Fibroblast of lung (primary cell): ENCODE results near the gene SYNPR. TPM values are rescaled to one million over a fixed set of nuclear protein-coding genes. Genes with fewer than 3 reads are reported as not detected.

ENCODE experiments used
- DNase-seq, 2 donors: peaks; one replicate each; pipeline versions ENCODE4 v3.0.0 to v3.0.0-alpha.2; 2010; ENCODE audit warnings: low read depth in 2 of 2
- H2AFZ ChIP-seq: 2 replicates; pipeline ENCODE4 v1.5.1; 2012; ENCODE audit warnings: low read length, control low read depth, inconsistent platforms
- H3K27ac ChIP-seq: 2 replicates; pipeline ENCODE4 v1.5.1; 2011; ENCODE audit warnings: low read length, control low read depth; ENCODE audit not compliant: insufficient read depth
- H3K27me3 ChIP-seq: 2 replicates; pipeline ENCODE4 v1.5.1; 2011; ENCODE audit warnings: mild to moderate bottlenecking, low read length; ENCODE audit not compliant: control insufficient read depth, insufficient read depth
- H3K36me3 ChIP-seq: 2 replicates; pipeline ENCODE4 v1.5.1; 2011; ENCODE audit warnings: low read length; ENCODE audit not compliant: control insufficient read depth, insufficient read depth
- H3K4me1 ChIP-seq: 2 replicates; pipeline ENCODE4 v1.5.1; 2011; ENCODE audit warnings: low read length; ENCODE audit not compliant: control insufficient read depth, insufficient read depth; ENCODE audit errors: extremely low read depth
- H3K4me2 ChIP-seq: 2 replicates; pipeline ENCODE4 v1.5.1; 2011; ENCODE audit warnings: low read length, control low read depth; ENCODE audit not compliant: insufficient read depth; ENCODE audit errors: extremely low read depth
- H3K4me3 ChIP-seq, 4 experiments: fragments of 200-600 bp in 1 of 4; sonication (generic) in 1 of 4; replicated peaks in 1 of 4; 2 replicates each; pipeline ENCODE4 v1.5.1; 2011 to 2016; ENCODE audit warnings: low read length in 4 of 4, low read depth in 3 of 4, mild to moderate bottlenecking in 3 of 4, control low read depth in 2 of 4, inconsistent platforms in 1 of 4, mixed read lengths in 1 of 4; ENCODE audit not compliant: insufficient read depth in 1 of 4; ENCODE audit errors: control extremely low read depth in 1 of 4
- H3K79me2 ChIP-seq: 2 replicates; pipeline ENCODE4 v1.5.1; 2012; ENCODE audit warnings: mild to moderate bottlenecking, low read length, inconsistent platforms; ENCODE audit not compliant: control insufficient read depth, insufficient read depth
- H3K9ac ChIP-seq: 2 replicates; pipeline ENCODE4 v1.5.1; 2011; ENCODE audit warnings: mild to moderate bottlenecking, low read length, control low read depth; ENCODE audit not compliant: insufficient read depth
- H3K9me3 ChIP-seq: 2 replicates; pipeline ENCODE4 v1.5.1; 2012; ENCODE audit warnings: low read depth, low read length; ENCODE audit not compliant: control insufficient read depth, insufficient read depth
- H4K20me1 ChIP-seq: 2 replicates; pipeline ENCODE4 v1.5.1; 2011; ENCODE audit warnings: low read length; ENCODE audit not compliant: control insufficient read depth, insufficient read depth; ENCODE audit errors: extremely low read depth
- EZH2 ChIP-seq: IDR thresholded peaks from 2 replicates; pipeline ENCODE4 v1.5.1; 2012; ENCODE audit warnings: low read length, control low read depth, mild to moderate bottlenecking; ENCODE audit errors: missing control alignments
- polyA plus RNA-seq, 2 donors: library from polyadenylated mRNA; depleted of rRNA in 1 of 2; stranded (reverse) in 1 of 2; unstranded in 1 of 2; fragments of >200 nt; gene quantifications; 2 replicates each; pipeline ENCODE4 v1.2.1, GENCODE V29; 2011 to 2012; ENCODE audit warnings: missing spikeins in 1 of 2
- total RNA-seq: library from RNA; depleted of rRNA; stranded (reverse); fragments of >200 nt; gene quantifications from 2 replicates; pipeline ENCODE4 v1.2.1, GENCODE V29; 2014
- TF ChIP-seq, protein P1 (sequence below), 2 donors: IDR thresholded peaks in 1 of 2; conservative IDR thresholded peaks in 1 of 2; 1 replicate in 1 of 2; 2 replicates in 1 of 2; pipeline ENCODE4 v1.5.1; 2011 to 2012; ENCODE audit warnings: low read length in 2 of 2, control low read depth in 1 of 2, inconsistent platforms in 1 of 2, low read depth in 1 of 2, mild to moderate bottlenecking in 1 of 2

The SYNPR gene
- total and polyA plus RNA-seq, 2 donors (not counting 1 experiment from before 2014, with no cell fraction given), result not detected

DNA sequence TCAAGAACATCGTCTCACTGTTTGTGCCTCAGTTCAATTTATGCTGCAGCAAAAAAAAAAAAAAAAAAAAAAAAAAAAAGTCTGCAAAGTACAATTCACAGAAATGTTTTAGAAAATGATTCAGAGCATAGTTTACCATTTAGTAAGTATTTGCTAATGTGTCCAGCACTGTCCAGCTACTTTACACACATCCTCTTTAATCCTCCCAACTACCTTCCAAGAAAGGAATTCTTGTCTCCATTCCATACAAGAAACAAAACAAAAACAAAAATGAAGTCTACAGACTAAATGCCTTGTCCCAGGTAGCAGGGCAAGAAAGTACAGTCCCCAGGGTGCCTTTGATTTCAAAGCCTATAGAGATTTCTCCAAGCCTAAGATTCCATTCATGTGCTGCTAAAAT, 335.5 kb downstream of the SYNPR start:
- H3K9me3 ChIP-seq, result no peaks in the 10 kb centered on the region
- H3K4me3 ChIP-seq, result no peak overlapping the region
- no peaks in the 10 kb centered on the region for H3K4me1 ChIP-seq
- H4K20me1 ChIP-seq, result no peaks in the 10 kb centered on the region
- no peak overlapping the region for H3K27ac ChIP-seq
- H3K9ac ChIP-seq, result no peak overlapping the region
- H2AFZ ChIP-seq, result no peak overlapping the region
- TF ChIP-seq, protein P1, sequence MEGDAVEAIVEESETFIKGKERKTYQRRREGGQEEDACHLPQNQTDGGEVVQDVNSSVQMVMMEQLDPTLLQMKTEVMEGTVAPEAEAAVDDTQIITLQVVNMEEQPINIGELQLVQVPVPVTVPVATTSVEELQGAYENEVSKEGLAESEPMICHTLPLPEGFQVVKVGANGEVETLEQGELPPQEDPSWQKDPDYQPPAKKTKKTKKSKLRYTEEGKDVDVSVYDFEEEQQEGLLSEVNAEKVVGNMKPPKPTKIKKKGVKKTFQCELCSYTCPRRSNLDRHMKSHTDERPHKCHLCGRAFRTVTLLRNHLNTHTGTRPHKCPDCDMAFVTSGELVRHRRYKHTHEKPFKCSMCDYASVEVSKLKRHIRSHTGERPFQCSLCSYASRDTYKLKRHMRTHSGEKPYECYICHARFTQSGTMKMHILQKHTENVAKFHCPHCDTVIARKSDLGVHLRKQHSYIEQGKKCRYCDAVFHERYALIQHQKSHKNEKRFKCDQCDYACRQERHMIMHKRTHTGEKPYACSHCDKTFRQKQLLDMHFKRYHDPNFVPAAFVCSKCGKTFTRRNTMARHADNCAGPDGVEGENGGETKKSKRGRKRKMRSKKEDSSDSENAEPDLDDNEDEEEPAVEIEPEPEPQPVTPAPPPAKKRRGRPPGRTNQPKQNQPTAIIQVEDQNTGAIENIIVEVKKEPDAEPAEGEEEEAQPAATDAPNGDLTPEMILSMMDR (conservative IDR thresholded peaks at IDR 0.05 in 1 of 2, IDR thresholded peaks at IDR 0.05 in 1 of 2; ENCODE audit: low read depth in 1 of 2, low read length in 2 of 2), result no peak
- TF ChIP-seq EZH2, result no peak
- DNase-seq, result peak in 1 of 2 donors; percentile 82
- no peaks in the 10 kb centered on the region for H3K36me3 ChIP-seq
- no peaks in the 10 kb centered on the region for H3K79me2 ChIP-seq
- H3K4me2 ChIP-seq, result no peak overlapping the region
- H3K27me3 ChIP-seq, result no peaks in the 10 kb centered on the region

DNA sequence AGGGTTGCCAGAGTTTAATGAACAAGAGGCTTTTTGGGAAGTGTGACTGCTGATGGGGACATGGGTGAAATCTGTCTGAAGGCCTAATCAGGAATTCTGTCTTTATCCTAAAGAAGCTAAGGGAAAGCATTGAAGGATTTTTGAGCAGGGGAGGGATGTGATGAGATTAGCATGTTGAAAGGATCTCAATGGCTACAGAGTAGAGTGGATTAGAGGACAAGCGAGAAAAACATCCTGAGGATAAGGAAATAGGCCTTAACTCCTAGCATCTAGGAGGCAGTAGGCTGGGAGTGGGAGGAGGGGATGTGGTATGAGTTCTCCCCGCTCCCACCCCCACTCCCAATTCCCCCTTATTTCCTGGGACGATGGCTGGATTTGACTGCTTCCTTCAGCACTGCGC, 339.3 kb downstream of the SYNPR start:
- H4K20me1 ChIP-seq, result no peaks in the 10 kb centered on the region
- no peak overlapping the region for H3K9ac ChIP-seq
- TF ChIP-seq, protein P1 (conservative IDR thresholded peaks at IDR 0.05 in 1 of 2, IDR thresholded peaks at IDR 0.05 in 1 of 2; ENCODE audit: low read depth in 1 of 2, low read length in 2 of 2), result no peak
- no peak for TF ChIP-seq EZH2
- no peaks in the 10 kb centered on the region for H3K79me2 ChIP-seq
- no peaks in the 10 kb centered on the region for H3K4me1 ChIP-seq
- no peak for DNase-seq
- H3K27ac ChIP-seq, result no peak overlapping the region
- no peaks in the 10 kb centered on the region for H3K36me3 ChIP-seq
- H3K4me2 ChIP-seq, result no peak overlapping the region
- H3K9me3 ChIP-seq, result no peaks in the 10 kb centered on the region
- H3K4me3 ChIP-seq, result no peak overlapping the region
- H3K27me3 ChIP-seq, result no peaks in the 10 kb centered on the region
- no peak overlapping the region for H2AFZ ChIP-seq

DNA sequence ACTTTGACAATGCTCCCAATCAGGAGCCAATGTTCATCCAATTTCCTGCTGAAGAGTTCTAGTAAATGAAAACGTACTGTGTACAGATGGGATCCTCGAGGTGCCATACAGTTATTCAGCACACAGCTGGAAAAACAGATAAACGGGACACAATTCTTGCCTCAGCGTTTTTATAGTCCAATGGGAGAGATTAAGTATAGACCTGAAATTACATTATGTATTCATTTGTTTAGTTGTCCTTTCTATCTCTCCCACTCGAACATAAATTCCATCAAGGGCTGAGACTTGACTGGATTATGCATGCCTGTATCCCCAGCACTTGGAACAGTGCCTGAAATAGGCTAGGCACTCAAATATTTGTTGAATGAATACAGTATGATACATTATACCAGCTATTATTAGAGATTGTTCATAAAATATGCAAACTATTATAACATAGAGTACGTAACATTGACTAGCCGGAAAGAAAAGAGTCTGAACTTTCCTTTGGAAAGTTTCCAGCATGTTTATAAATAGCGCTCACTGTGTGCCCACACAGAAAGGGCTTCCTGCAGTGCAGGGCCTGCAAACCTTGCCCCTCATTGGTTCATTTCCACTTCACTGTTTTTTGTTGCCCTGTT, 346.9 kb downstream of the SYNPR start:
- Histone ChIP-seq H3K9ac (no peak overlapping the region), H3K4me2 (peak overlapping the region; percentile 28), H3K27me3 (no peaks in the 10 kb centered on the region), H3K36me3 (no peaks in the 10 kb centered on the region), H2AFZ (no peak overlapping the region), H3K79me2 (no peaks in the 10 kb centered on the region), H4K20me1 (no peaks in the 10 kb centered on the region), H3K9me3 (no peaks in the 10 kb centered on the region), H3K4me3 (no peak overlapping the region), H3K27ac (no peak overlapping the region), H3K4me1 (peaks cover 6% of the 10 kb centered on the region)
- peak; percentile 68 to 96 for DNase-seq
- TF ChIP-seq, protein P1 (conservative IDR thresholded peaks at IDR 0.05 in 1 of 2, IDR thresholded peaks at IDR 0.05 in 1 of 2; ENCODE audit: low read depth in 1 of 2, low read length in 2 of 2), result no peak
- TF ChIP-seq EZH2, result no peak
